Natural killer cell (primary cell): ENCODE data around the gene SEC24C. TPM values are rescaled to one million over a fixed set of nuclear protein-coding genes. Genes with fewer than 3 reads are reported as not detected.

Experiments
- ATAC-seq, 3 donors: fragments of 150-1000 bp in 2 of 3; fragments of 200-7000 bp in 1 of 3; cut with Tn5 transposase; 1 replicate in 1 of 3; 2 replicates in 2 of 3; pipeline ENCODE4 v1.10.0; 2021; ENCODE audit warnings: mild to moderate bottlenecking in 2 of 3, moderate library complexity in 2 of 3
- DNase-seq, 2 donors: peaks; one replicate each; pipeline versions ENCODE4 v3.0.0 to v3.0.0-alpha.2; 2013 to 2021; ENCODE audit warnings: mixed read lengths in 1 of 2
- H3K27ac ChIP-seq: one replicate; pipeline ENCODE4 v1.5.1; 2013; ENCODE audit warnings: mild to moderate bottlenecking, low read length
- H3K27me3 ChIP-seq: one replicate; pipeline ENCODE4 v1.6.1; 2013; ENCODE audit warnings: low read length; ENCODE audit not compliant: control insufficient read depth, insufficient read depth
- H3K36me3 ChIP-seq: one replicate; pipeline ENCODE4 v1.6.1; 2013; ENCODE audit warnings: low read length; ENCODE audit not compliant: control insufficient read depth, insufficient read depth
- H3K4me1 ChIP-seq: one replicate; pipeline ENCODE4 v1.6.1; 2013; ENCODE audit warnings: low read length; ENCODE audit not compliant: control insufficient read depth, insufficient read depth
- H3K4me3 ChIP-seq: one replicate; pipeline ENCODE4 v1.5.1; 2013; ENCODE audit warnings: low read length
- H3K9me3 ChIP-seq: one replicate; pipeline ENCODE4 v1.6.1; 2013; ENCODE audit warnings: low read length; ENCODE audit not compliant: control insufficient read depth, insufficient read depth
- H3K27ac Mint-ChIP-seq, 2 donors: one replicate each; pipeline ENCODE4 v1.8.0; 2022; ENCODE audit warnings: mild to moderate bottlenecking in 2 of 2, mixed read lengths in 2 of 2, moderate library complexity in 1 of 2
- H3K27me3 Mint-ChIP-seq, 2 donors: one replicate each; pipeline ENCODE4 v1.8.0; 2022; ENCODE audit warnings: low read depth in 2 of 2, mixed read lengths in 2 of 2
- H3K36me3 Mint-ChIP-seq: one replicate; pipeline ENCODE4 v1.8.0; 2022; ENCODE audit warnings: mixed read lengths
- H3K4me1 Mint-ChIP-seq, 2 donors: one replicate each; pipeline ENCODE4 v1.8.0; 2022; ENCODE audit warnings: mixed read lengths in 2 of 2
- H3K4me3 Mint-ChIP-seq: one replicate; pipeline ENCODE4 v1.8.0; 2022; ENCODE audit warnings: mild to moderate bottlenecking, moderate library complexity, mixed read lengths
- H3K9me3 Mint-ChIP-seq, 2 donors: one replicate each; pipeline ENCODE4 v1.8.0; 2022; ENCODE audit warnings: mixed read lengths in 2 of 2
- CTCF ChIP-seq: fragments of 200-600 bp; IDR thresholded peaks from one replicate; pipeline ENCODE4 v1.8.0; 2022; ENCODE audit warnings: antibody characterized with exemption
- WGBS: methylation state at CpG from one replicate; pipeline ENCODE4 v1.1.7; 2013; ENCODE audit warnings: missing lambda C conversion rate; ENCODE audit not compliant: insufficient coverage; 5-methylcytosine and 5-hydroxymethylcytosine counted together
- intact Hi-C: fragments of 100-400 bp; cut with micrococcal nuclease; formaldehyde crosslinking; loops from one replicate; pipeline ENCODE4 v1.14.2; 2022
- total RNA-seq, 4 donors: library from RNA; stranded (reverse); fragments of 120-200 nt in 1 of 4; gene quantifications; one replicate each; pipeline versions ENCODE4 v1.2.3 to v1.2.4, GENCODE V29; 2013 to 2022

Gene SEC24C
- total RNA-seq, 3 donors from 2014 or later (not counting 1 experiment from before 2014, with no cell fraction given), result 153 to 161 (median 160) TPM

DNA sequence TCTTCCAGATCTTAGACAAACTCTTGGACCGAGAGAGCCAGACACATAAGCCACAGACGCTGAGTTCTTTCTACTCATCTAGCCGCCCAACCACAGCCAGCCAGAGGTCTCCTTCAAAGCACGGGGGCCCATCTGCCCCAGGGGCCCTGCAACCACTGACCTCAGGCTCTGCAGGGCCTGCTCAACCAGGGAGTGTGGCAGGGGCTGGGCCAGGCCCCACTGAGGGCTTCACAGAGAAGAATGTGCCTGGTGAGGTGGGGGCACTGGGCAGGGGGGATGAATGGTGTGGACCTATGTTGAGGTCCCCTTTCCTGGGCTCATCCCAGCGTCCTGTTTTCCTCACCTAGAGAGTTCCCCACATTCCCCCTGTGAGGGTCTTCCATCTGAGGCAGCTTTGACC lies 52.6 kb downstream of the SEC24C start:
- H3K4me1 ChIP-seq, result no peaks in the 10 kb centered on the region
- Mint-ChIP-seq H3K9me3 (no peaks in the 10 kb centered on the region), H3K4me3 (no peak overlapping the region), H3K27ac (peak overlapping the region in 1 of 2 donors; percentile 55), H3K36me3 (peaks cover 5% of the 10 kb centered on the region), H3K27me3 (no peaks in the 10 kb centered on the region), H3K4me1 (peaks cover 5 to 6% of the 10 kb centered on the region in 2 donors)
- DNase-seq (no peak), ATAC-seq (no peak)
- 73% methylated on average over 5 of the region's 5 CpGs for WGBS
- intact Hi-C loops, result no loop called here
- no peak overlapping the region for H3K4me3 ChIP-seq
- TF ChIP-seq CTCF, result no peak
- no peaks in the 10 kb centered on the region for H3K27me3 ChIP-seq
- peaks cover 92% of the 10 kb centered on the region for H3K36me3 ChIP-seq
- H3K9me3 ChIP-seq, result no peaks in the 10 kb centered on the region
- no peak overlapping the region for H3K27ac ChIP-seq

- Mint-ChIP-seq H3K4me3 (no peak overlapping the region), H3K27me3 (no peaks in the 10 kb centered on the region), H3K9me3 (no peaks in the 10 kb centered on the region), H3K27ac (peak overlapping the region; percentile 16 to 26), H3K4me1 (peaks cover 5 to 6% of the 10 kb centered on the region in 2 donors), H3K36me3 (peaks cover 5% of the 10 kb centered on the region)
- WGBS, result 96% methylated on average over 19 of the region's 19 CpGs
- Histone ChIP-seq H3K36me3 (peaks cover 92% of the 10 kb centered on the region), H3K27ac (no peak overlapping the region), H3K9me3 (no peaks in the 10 kb centered on the region), H3K4me1 (no peaks in the 10 kb centered on the region), H3K4me3 (no peak overlapping the region), H3K27me3 (no peaks in the 10 kb centered on the region)
- intact Hi-C loops, result no loop called here
- ATAC-seq, result no peak
- no peak for DNase-seq
- TF ChIP-seq CTCF, result no peak
Measured at GRCh38 chr10:73797324-73798025, 53.3 kb downstream of the SEC24C start.

DNA sequence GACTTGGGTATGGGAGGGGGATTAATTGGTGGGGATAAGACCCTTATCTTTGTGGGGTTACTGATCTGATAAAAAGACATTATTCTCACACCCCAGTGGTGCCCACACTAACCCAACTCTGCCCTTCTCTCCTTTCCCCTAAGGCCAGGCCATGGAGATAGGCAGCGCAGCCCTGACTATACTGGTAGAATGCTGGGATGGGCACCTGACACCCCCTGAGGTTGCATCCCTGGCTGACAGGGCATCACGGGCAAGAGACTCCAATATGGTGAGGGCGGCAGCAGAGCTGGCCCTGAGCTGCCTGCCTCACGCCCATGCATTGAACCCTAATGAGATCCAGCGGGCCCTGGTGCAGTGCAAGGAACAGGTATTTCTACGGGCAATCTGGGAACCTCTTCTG lies 53.9 kb downstream of the SEC24C start:
- no peak overlapping the region for H3K4me3 ChIP-seq
- H3K4me1 ChIP-seq, result no peaks in the 10 kb centered on the region
- no peaks in the 10 kb centered on the region for H3K9me3 Mint-ChIP-seq
- H3K27ac Mint-ChIP-seq, result peak overlapping the region; percentile 16 to 26
- no peak overlapping the region for H3K4me3 Mint-ChIP-seq
- TF ChIP-seq CTCF, result no peak
- no peak overlapping the region for H3K27ac ChIP-seq
- no peak for DNase-seq
- WGBS, result 92% methylated on average over 6 of the region's 6 CpGs
- peaks cover 92% of the 10 kb centered on the region for H3K36me3 ChIP-seq
- H3K9me3 ChIP-seq, result no peaks in the 10 kb centered on the region
- H3K4me1 Mint-ChIP-seq, result peaks cover 4 to 7% of the 10 kb centered on the region in 2 donors
- no peak for ATAC-seq
- peaks cover 11% of the 10 kb centered on the region for H3K36me3 Mint-ChIP-seq
- no peaks in the 10 kb centered on the region for H3K27me3 Mint-ChIP-seq
- intact Hi-C loops, result no loop called here
- no peaks in the 10 kb centered on the region for H3K27me3 ChIP-seq
